GM12864 (cell line): ENCODE data around the gene MAGI1.

ENCODE experiments used
- DNase-seq: peaks from one replicate; pipeline ENCODE4 v3.0.0-alpha.2; 2011; ENCODE audit warnings: low read depth
- H3K4me3 ChIP-seq: 2 replicates; pipeline ENCODE4 v1.5.1; 2011; ENCODE audit warnings: mild to moderate bottlenecking, low read depth, low read length, control low read depth
- TF ChIP-seq, protein P1 (sequence below): IDR thresholded peaks from 2 replicates; pipeline ENCODE4 v1.5.1; 2011; ENCODE audit warnings: low read depth, mild to moderate bottlenecking, moderate library complexity, low read length, control low read depth, inconsistent platforms; ENCODE audit errors: missing control alignments

MAGI1 gene

DNA sequence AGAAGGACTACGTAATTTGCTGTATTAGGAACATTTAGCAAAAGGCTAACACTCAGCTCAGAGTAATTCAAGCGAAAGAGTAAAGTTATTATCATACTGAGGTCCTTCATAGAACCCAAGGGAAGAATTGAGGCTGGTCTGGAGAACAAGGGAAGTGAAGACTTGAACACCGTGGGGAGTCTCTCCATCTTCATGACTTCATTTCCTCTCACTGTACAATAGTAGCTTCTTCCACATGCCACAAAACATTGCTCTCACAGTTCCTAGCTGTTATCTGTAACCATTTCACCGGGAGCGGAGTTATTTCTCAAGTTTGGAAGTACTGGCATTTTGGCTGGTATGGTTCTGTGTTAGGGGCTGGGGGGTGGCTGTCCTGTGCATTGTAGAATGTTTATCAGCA, 69.7 kb downstream of the MAGI1 start:
- TF ChIP-seq, protein P1, sequence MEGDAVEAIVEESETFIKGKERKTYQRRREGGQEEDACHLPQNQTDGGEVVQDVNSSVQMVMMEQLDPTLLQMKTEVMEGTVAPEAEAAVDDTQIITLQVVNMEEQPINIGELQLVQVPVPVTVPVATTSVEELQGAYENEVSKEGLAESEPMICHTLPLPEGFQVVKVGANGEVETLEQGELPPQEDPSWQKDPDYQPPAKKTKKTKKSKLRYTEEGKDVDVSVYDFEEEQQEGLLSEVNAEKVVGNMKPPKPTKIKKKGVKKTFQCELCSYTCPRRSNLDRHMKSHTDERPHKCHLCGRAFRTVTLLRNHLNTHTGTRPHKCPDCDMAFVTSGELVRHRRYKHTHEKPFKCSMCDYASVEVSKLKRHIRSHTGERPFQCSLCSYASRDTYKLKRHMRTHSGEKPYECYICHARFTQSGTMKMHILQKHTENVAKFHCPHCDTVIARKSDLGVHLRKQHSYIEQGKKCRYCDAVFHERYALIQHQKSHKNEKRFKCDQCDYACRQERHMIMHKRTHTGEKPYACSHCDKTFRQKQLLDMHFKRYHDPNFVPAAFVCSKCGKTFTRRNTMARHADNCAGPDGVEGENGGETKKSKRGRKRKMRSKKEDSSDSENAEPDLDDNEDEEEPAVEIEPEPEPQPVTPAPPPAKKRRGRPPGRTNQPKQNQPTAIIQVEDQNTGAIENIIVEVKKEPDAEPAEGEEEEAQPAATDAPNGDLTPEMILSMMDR: no peak
- no peak for DNase-seq
- no peak overlapping the region for H3K4me3 ChIP-seq

DNA sequence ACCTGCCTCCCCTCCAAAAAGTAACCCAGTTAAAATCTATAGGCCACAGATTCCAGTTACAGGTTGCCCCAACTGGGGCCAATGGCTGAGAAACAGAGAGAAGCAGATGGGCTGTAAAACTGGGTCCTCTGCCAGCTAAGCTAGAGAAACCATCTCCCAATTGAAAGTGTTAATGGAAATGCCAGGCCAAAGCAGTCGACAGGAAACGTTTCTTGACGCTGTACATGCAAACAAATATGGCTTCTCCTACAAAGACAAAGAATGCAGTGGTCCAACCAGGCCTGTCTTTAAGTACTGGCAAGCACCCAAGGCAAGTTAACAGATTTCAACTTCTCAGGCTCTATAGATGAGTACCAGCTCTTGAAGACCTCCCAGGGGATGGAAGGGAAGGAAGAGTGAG, 71.3 kb downstream of the MAGI1 start:
- TF ChIP-seq, protein P1: no peak
- H3K4me3 ChIP-seq: no peak overlapping the region
- DNase-seq: no peak

DNA sequence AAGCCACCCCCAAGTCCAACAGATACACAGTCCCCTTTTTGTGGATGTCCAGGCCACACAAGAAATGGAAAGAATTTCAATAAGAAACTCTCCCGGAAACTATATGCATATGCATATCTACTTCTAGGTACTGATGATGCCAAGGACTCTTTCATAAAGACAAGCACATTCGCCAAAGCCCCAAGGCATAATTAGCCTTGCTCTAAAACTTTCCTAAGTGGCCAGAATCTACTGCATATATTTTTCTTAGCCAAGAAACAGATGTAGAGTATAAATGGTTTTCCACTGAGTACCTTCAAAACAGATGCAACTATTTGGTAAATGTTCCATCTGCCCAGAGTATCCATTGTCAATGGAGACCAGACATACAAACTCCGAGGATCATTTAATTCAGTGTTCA, 73.9 kb downstream of the MAGI1 start:
- H3K4me3 ChIP-seq: no peak overlapping the region
- DNase-seq: no peak
- TF ChIP-seq, protein P1: no peak

DNA sequence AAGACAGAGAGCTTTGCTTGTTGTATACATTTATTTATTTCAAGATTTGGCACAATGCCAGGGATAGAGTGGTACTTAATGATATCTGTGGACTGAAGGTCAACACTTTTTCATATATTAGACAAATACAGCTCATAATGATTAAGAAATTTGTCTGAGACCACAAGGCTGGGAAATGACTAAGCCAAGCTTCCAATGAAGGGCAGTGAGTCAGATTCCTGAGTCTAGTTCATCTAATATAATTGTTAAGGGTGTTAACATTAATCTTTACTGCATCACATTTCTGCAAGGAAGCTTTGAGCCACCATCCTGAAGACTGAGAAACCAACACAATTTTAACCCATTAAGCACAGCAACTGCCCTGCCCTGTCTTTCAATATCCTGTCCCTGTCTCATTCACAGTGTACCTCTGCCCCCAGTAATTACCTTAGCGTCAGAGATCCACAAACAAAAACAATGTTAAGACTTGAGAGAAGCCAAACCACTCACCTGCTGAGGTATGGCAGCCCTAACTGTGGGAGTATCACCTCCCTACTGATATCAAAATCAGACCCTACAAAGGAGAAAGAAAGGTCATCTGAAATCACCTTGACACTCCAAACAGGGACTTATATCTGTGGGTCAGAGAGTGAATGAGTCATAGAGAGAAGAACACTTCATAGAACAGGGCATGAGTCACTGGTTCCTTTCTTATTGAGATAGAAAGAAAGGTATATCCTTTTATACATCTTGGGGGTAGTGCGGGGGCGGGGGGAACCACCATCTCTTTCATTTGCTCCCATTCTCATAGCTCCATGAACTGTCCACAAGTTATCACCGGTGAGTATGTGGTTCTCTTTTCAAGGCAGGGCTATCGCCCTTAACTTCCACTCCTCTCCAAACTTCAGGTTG, 74.7 kb downstream of the MAGI1 start:
- peak; percentile 43 for DNase-seq
- TF ChIP-seq, protein P1: no peak
- no peak overlapping the region for H3K4me3 ChIP-seq

DNA sequence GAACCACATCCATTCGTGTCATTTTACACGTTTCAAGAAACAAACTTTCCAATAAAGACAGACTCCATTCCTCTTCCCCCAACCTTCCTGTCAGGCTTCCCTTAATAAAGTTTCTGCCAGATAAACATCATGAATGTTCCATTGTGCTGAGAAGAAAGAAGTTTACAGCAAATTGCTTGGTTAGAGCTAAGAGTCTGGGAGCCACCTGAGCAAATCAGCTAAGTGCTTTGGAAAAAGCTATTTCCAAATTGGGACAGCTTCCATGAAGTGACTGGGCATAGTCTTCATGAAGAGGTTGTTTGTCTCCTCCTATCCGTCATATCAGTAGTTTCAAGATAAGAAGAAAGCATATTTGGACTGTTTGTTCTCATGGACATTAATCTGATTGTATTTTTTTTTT, 77.0 kb downstream of the MAGI1 start:
- TF ChIP-seq, protein P1: no peak
- no peak for DNase-seq
- no peak overlapping the region for H3K4me3 ChIP-seq

DNA sequence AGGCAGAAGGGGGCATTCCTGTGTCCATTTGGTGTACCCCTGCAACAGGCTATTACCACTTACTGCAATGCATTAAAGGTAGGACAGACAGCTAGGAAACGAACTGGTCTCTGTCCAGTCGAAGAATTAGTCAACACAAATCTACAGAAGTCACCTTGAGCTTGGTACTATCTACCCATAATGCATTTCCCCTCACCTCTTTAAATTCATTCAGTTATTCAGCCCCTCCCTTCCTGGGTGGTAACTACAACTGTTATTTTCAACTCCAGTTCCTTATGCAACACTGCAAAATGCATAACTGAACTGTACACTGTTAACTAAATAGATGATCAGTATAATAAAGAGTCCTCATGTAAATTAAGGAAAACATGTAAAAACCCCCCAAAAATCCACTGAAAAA, 77.6 kb downstream of the MAGI1 start:
- TF ChIP-seq, protein P1: no peak
- no peak for DNase-seq
- no peak overlapping the region for H3K4me3 ChIP-seq

DNA sequence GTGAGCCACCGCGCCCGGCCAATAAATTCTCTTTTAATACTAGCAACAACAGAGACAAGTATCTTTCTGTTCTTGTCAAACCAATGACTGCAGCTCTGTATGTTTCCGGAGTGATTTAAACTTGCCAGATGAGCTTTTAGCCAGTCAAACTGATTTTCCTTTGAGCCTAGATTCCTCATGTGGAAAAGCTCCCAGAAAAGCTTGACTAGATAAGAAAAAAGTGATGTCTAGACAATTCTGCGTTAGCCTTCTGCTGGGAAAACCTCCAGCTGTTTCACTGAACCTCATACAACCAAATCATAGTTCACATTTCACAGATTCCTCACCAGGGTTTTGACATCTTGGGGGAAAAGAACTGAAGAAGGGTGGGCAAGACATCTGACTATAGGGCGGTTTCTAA, 78.6 kb downstream of the MAGI1 start:
- TF ChIP-seq, protein P1: no peak
- no peak for DNase-seq
- H3K4me3 ChIP-seq: no peak overlapping the region
